Glutamatergic neuron (in vitro differentiated cells): ENCODE results near the gene ACTN1. TPM values are rescaled to one million over a fixed set of nuclear protein-coding genes. Genes with fewer than 3 reads are reported as not detected.

Source experiments
- DNase-seq: peaks from one replicate; pipeline ENCODE4 v3.0.0; 2022
- H3K27ac Mint-ChIP-seq: one replicate; pipeline ENCODE4 v1.8.0; 2020; ENCODE audit warnings: mild to moderate bottlenecking, mixed read lengths, inconsistent platforms; ENCODE audit not compliant: unreplicated experiment
- H3K27me3 Mint-ChIP-seq: one replicate; pipeline ENCODE4 v1.8.0; 2020; ENCODE audit warnings: mild to moderate bottlenecking, moderate library complexity, mixed read lengths, inconsistent platforms; ENCODE audit not compliant: unreplicated experiment
- H3K36me3 Mint-ChIP-seq: one replicate; pipeline ENCODE4 v1.8.0; 2020; ENCODE audit warnings: mild to moderate bottlenecking, mixed read lengths, inconsistent platforms; ENCODE audit not compliant: unreplicated experiment
- H3K4me1 Mint-ChIP-seq: one replicate; pipeline ENCODE4 v1.8.0; 2020; ENCODE audit warnings: mild to moderate bottlenecking, low read depth, mixed read lengths, inconsistent platforms; ENCODE audit not compliant: unreplicated experiment
- H3K4me3 Mint-ChIP-seq: one replicate; pipeline ENCODE4 v1.8.0; 2020; ENCODE audit warnings: mild to moderate bottlenecking, mixed read lengths, inconsistent platforms; ENCODE audit not compliant: unreplicated experiment
- H3K9me3 Mint-ChIP-seq: one replicate; pipeline ENCODE4 v1.8.0; 2020; ENCODE audit warnings: mild to moderate bottlenecking, moderate library complexity, mixed read lengths, inconsistent platforms; ENCODE audit not compliant: unreplicated experiment
- CTCF ChIP-seq: fragments of 200-600 bp; sonication (generic); IDR thresholded peaks from one replicate; pipeline ENCODE4 v1.5.0; 2021; ENCODE audit not compliant: partially characterized antibody, unreplicated experiment
- total RNA-seq: library from RNA; stranded (reverse); fragmentation: NEBNext Ultra II Directional; extraction: Animal tissue kit (Norgen Biotek cat#: 25700); gene quantifications from one replicate; pipeline ENCODE4 v1.2.1, GENCODE V29; 2021; ENCODE audit not compliant: unreplicated experiment

Gene ACTN1
- total RNA-seq, 1 donor from 2014 or later: 48.1 TPM

- Mint-ChIP-seq H3K4me1 (peaks cover 11% of the 10 kb centered on the region), H3K36me3 (peaks cover 7% of the 10 kb centered on the region), H3K27me3 (no peaks in the 10 kb centered on the region), H3K27ac (no peak overlapping the region), H3K9me3 (peaks cover 11% of the 10 kb centered on the region), H3K4me3 (no peak overlapping the region)
- no peak for TF ChIP-seq CTCF
- DNase-seq: no peak
Observed at GRCh38 chr14:68871392-68871791, 107.7 kb downstream of the ACTN1 start.

- Mint-ChIP-seq H3K9me3 (no peaks in the 10 kb centered on the region), H3K27ac (no peak overlapping the region), H3K27me3 (no peaks in the 10 kb centered on the region), H3K4me3 (no peak overlapping the region), H3K4me1 (no peaks in the 10 kb centered on the region), H3K36me3 (peaks cover 12% of the 10 kb centered on the region)
- no peak for TF ChIP-seq CTCF
- no peak for DNase-seq
Observed at GRCh38 chr14:68866991-68867533, 112.0 kb downstream of the ACTN1 start.

GRCh38 chr14:68865542-68865941 lies 113.6 kb downstream of the ACTN1 start:
- H3K36me3 Mint-ChIP-seq: peaks cover 11% of the 10 kb centered on the region
- H3K27me3 Mint-ChIP-seq: no peaks in the 10 kb centered on the region
- DNase-seq: no peak

GRCh38 chr14:68864361-68864750 lies 114.7 kb downstream of the ACTN1 start:
- Mint-ChIP-seq H3K27me3 (no peaks in the 10 kb centered on the region), H3K4me1 (peaks cover 4% of the 10 kb centered on the region), H3K4me3 (no peak overlapping the region), H3K36me3 (peaks cover 11% of the 10 kb centered on the region), H3K9me3 (peaks cover 2% of the 10 kb centered on the region), H3K27ac (no peak overlapping the region)
- TF ChIP-seq CTCF: no peak
- no peak for DNase-seq

More at GRCh38 chr14:68865542-68865941, 113.6 kb downstream of the ACTN1 start:
- H3K9me3 Mint-ChIP-seq: peaks cover 2% of the 10 kb centered on the region
- TF ChIP-seq CTCF: no peak
- peaks cover 4% of the 10 kb centered on the region for H3K4me1 Mint-ChIP-seq
- H3K4me3 Mint-ChIP-seq: no peak overlapping the region
- H3K27ac Mint-ChIP-seq: no peak overlapping the region

- DNase-seq: no peak
- H3K27ac Mint-ChIP-seq: no peak overlapping the region
- no peak overlapping the region for H3K4me3 Mint-ChIP-seq
- peaks cover 11% of the 10 kb centered on the region for H3K36me3 Mint-ChIP-seq
- H3K4me1 Mint-ChIP-seq: peaks cover 4% of the 10 kb centered on the region
- peaks cover 2% of the 10 kb centered on the region for H3K9me3 Mint-ChIP-seq
- H3K27me3 Mint-ChIP-seq: peaks cover 2% of the 10 kb centered on the region
- TF ChIP-seq CTCF: no peak
Observed at GRCh38 chr14:68863610-68864360, 115.3 kb downstream of the ACTN1 start.
